MM.1S (cell line): ENCODE results near the gene CEP250.

ENCODE experiments used
- DNase-seq: peaks from one replicate; pipeline ENCODE4 v3.0.0-alpha.2; 2015
- H2AFZ ChIP-seq: fragments of 300-600 bp; sonication (generic); 2 replicates; pipeline ENCODE4 v1.6.0; 2016; ENCODE audit warnings: antibody characterized with exemption, low read length
- H3F3A ChIP-seq: fragments of 300-600 bp; sonication (generic); 2 replicates; pipeline ENCODE4 v1.6.1; 2016; ENCODE audit warnings: mild to moderate bottlenecking, antibody characterized with exemption, low read length, moderate library complexity, mixed read lengths; ENCODE audit not compliant: insufficient read depth
- H3K27ac ChIP-seq: fragments of 300-600 bp; sonication (generic); 2 replicates; pipeline ENCODE4 v1.5.1; 2016; ENCODE audit warnings: mild to moderate bottlenecking, low read length
- H3K27me3 ChIP-seq: fragments of 300-600 bp; sonication (generic); replicated peaks from 2 replicates; pipeline ENCODE4 v1.6.0; 2016; ENCODE audit warnings: low read length; ENCODE audit not compliant: insufficient read depth
- H3K36me3 ChIP-seq: fragments of 300-600 bp; sonication (generic); replicated peaks from 2 replicates; pipeline ENCODE4 v1.6.1; 2016; ENCODE audit warnings: mild to moderate bottlenecking, low read length, mixed read lengths; ENCODE audit not compliant: insufficient read depth
- H3K4me1 ChIP-seq: fragments of 300-600 bp; sonication (generic); 2 replicates; pipeline ENCODE4 v1.6.1; 2016; ENCODE audit warnings: low read length, mixed read lengths
- H3K4me2 ChIP-seq: fragments of 300-600 bp; sonication (generic); 2 replicates; pipeline ENCODE4 v1.6.0; 2016; ENCODE audit warnings: low read depth, low read length
- H3K4me3 ChIP-seq: fragments of 300-600 bp; sonication (generic); 2 replicates; pipeline ENCODE4 v1.5.1; 2016; ENCODE audit warnings: low read length, mixed read lengths
- H3K79me2 ChIP-seq: fragments of 300-600 bp; sonication (generic); 2 replicates; pipeline ENCODE4 v1.6.1; 2016; ENCODE audit warnings: mixed run types, low read length, mixed read lengths
- H3K9ac ChIP-seq: fragments of 300-600 bp; sonication (generic); 2 replicates; pipeline ENCODE4 v1.6.1; 2016; ENCODE audit warnings: low read length, mixed read lengths
- H3K9me2 ChIP-seq: fragments of 300-600 bp; sonication (generic); replicated peaks from 2 replicates; pipeline ENCODE4 v1.6.1; 2016; ENCODE audit warnings: mild to moderate bottlenecking, low read length, mixed read lengths; ENCODE audit not compliant: insufficient read depth
- H3K9me3 ChIP-seq: fragments of 300-600 bp; sonication (generic); replicated peaks from 2 replicates; pipeline ENCODE4 v1.6.1; 2016; ENCODE audit warnings: mild to moderate bottlenecking, low read length, mixed read lengths; ENCODE audit not compliant: insufficient read depth
- H4K20me1 ChIP-seq: fragments of 300-600 bp; sonication (generic); 2 replicates; pipeline ENCODE4 v1.6.1; 2016; ENCODE audit warnings: mild to moderate bottlenecking, low read length, moderate library complexity, mixed read lengths; ENCODE audit not compliant: insufficient read depth
- CTCF ChIP-seq: fragments of 300-600 bp; sonication (generic); IDR thresholded peaks from 2 replicates; pipeline ENCODE4 v1.5.1; 2016; ENCODE audit warnings: antibody characterized with exemption, low read length, mixed read lengths
- EZH2 ChIP-seq: fragments of 300-600 bp; sonication (generic); optimal IDR thresholded peaks from 2 replicates; pipeline ENCODE3; 2017; ENCODE audit warnings: low read depth, mild to moderate bottlenecking, antibody characterized with exemption, low read length, mixed read lengths
- EZH2phosphoT487 ChIP-seq: fragments of 300-600 bp; sonication (generic); IDR thresholded peaks from 2 replicates; pipeline ENCODE4 v1.6.1; 2018; ENCODE audit warnings: antibody characterized with exemption, low read length

CEP250 gene

GRCh38 chr20:35443003-35443402 is 12.4 kb upstream of the CEP250 start:
- H3K4me2 ChIP-seq = no peak overlapping the region
- H3K9me2 ChIP-seq = no peaks in the 10 kb centered on the region
- no peaks in the 10 kb centered on the region for H3K79me2 ChIP-seq
- no peak overlapping the region for H2AFZ ChIP-seq
- TF ChIP-seq EZH2phosphoT487 (no peak), CTCF (no peak), EZH2 (no peak)
- no peaks in the 10 kb centered on the region for H3K4me1 ChIP-seq
- no peak for DNase-seq
- H3K9ac ChIP-seq = no peak overlapping the region
- no peak overlapping the region for H3K4me3 ChIP-seq
- 0 out of 2 replicates have a peak, but pooled peaks cover 4% of the 10 kb centered on the region for H3K27me3 ChIP-seq
- H3K9me3 ChIP-seq = no peaks in the 10 kb centered on the region
- H4K20me1 ChIP-seq = no peaks in the 10 kb centered on the region
- H3K27ac ChIP-seq = no peak overlapping the region
- no peaks in the 10 kb centered on the region for H3F3A ChIP-seq
- H3K36me3 ChIP-seq = no peaks in the 10 kb centered on the region

- no peaks in the 10 kb centered on the region for H3K4me1 ChIP-seq
- H3K4me2 ChIP-seq = no peak overlapping the region
- H2AFZ ChIP-seq = no peak overlapping the region
- TF ChIP-seq EZH2 (no peak), EZH2phosphoT487 (no peak), CTCF (no peak)
- H3K9me3 ChIP-seq = no peaks in the 10 kb centered on the region
- no peak overlapping the region for H3K4me3 ChIP-seq
- no peaks in the 10 kb centered on the region for H4K20me1 ChIP-seq
- H3F3A ChIP-seq = no peaks in the 10 kb centered on the region
- H3K9me2 ChIP-seq = no peaks in the 10 kb centered on the region
- H3K9ac ChIP-seq = no peak overlapping the region
- DNase-seq = no peak
- H3K36me3 ChIP-seq = no peaks in the 10 kb centered on the region
- no peaks in the 10 kb centered on the region for H3K79me2 ChIP-seq
- H3K27me3 ChIP-seq = 0 out of 2 replicates have a peak, but pooled peaks cover 4% of the 10 kb centered on the region
- no peak overlapping the region for H3K27ac ChIP-seq
These were observed 11.2 kb upstream of the CEP250 start for GRCh38 chr20:35444226-35444625.

GRCh38 chr20:35446356-35447078 is 8.9 kb upstream of the CEP250 start:
- TF ChIP-seq CTCF = no peak
- no peak for TF ChIP-seq EZH2
- no peak for TF ChIP-seq EZH2phosphoT487
- DNase-seq = no peak
- no peaks in the 10 kb centered on the region for H3K9me3 ChIP-seq
- H2AFZ ChIP-seq = no peak overlapping the region
- H4K20me1 ChIP-seq = no peaks in the 10 kb centered on the region
- H3K9me2 ChIP-seq = no peaks in the 10 kb centered on the region
- H3K4me2 ChIP-seq = peak overlapping the region; percentile 41; the same call in 1 of the 2 replicates
- no peaks in the 10 kb centered on the region for H3F3A ChIP-seq
- H3K27ac ChIP-seq = no peak overlapping the region
- no peaks in the 10 kb centered on the region for H3K36me3 ChIP-seq
- H3K27me3 ChIP-seq = no peaks in the 10 kb centered on the region
- no peak overlapping the region for H3K9ac ChIP-seq
- no peaks in the 10 kb centered on the region for H3K4me1 ChIP-seq
- no peaks in the 10 kb centered on the region for H3K79me2 ChIP-seq
- H3K4me3 ChIP-seq = no peak overlapping the region; the same call in 1 of the 2 replicates
